NCI-H1694 treated with DMSO at 0.1 percent for 48 hours (cell line): ENCODE results near the gene RABL2B.

Source experiments
- DNase-seq: peaks from one replicate; lab custom pipeline; 2025; lab: John Stamatoyannopoulos, UW

Gene RABL2B

DNA sequence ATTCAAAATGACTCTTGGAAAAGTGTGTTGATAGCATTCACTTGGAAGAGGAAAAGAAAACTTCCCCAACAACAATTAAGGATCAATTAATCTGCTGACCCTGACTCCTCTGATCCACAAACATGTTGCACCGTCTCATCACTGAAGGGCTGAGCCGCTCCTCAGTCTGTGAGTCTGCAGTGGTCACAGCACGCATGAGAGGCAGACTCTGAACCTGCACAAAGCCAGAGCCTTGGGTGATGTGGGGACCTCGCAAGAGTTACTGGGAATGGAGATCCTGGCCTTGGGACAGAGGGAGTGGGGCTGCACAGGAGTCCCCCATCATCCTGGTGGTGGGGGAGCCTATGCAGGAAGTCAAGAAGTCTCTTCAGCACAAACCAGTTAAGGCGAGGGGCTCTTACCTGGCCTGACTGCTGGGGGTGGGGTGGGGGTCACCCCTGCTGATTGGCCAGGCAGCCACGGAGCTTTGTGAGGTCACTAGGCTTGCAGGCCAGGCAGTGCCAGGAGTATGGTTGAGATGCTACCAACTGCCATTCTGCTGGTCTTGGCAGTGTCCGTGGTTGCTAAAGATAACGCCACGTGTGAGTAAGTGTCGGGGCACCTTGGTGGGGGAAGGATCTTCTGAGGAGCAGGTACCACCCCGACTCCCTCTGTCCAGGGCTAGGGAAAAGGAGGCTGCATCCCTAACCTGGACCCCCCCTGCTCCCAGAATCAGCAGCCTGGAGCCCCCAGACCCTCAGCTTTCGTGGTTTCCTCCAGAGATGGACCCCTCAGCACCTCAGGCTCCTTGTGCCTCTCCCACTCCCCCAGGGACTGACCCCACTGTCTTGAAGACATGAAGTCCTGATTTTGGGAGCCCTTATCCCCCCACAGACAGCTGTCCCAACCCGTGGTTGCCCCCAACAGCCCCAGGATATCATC, 45.4 kb downstream of the RABL2B start, which contains the start of gene ACR:
Gene ACR (plus strand): TSS at position 477 of the 921 bp plus-strand sequence. CDS start 32 bp downstream, at position 509.
- no peak for DNase-seq

DNA sequence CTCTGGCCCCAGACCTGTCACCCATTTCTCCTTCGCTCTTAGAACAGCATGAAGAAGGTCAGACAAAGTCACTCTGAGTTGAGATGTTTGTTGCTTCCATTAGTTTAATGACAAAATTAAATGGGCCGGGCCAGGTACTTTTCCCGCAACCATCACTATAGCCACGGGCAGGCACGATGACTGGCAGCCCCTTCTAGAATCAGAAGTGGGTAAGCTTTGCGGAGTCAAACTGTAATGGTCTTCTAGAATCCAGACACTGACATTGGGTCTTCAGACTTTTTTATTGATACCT, 47.8 kb downstream of the RABL2B start:
- no peak for DNase-seq

DNA sequence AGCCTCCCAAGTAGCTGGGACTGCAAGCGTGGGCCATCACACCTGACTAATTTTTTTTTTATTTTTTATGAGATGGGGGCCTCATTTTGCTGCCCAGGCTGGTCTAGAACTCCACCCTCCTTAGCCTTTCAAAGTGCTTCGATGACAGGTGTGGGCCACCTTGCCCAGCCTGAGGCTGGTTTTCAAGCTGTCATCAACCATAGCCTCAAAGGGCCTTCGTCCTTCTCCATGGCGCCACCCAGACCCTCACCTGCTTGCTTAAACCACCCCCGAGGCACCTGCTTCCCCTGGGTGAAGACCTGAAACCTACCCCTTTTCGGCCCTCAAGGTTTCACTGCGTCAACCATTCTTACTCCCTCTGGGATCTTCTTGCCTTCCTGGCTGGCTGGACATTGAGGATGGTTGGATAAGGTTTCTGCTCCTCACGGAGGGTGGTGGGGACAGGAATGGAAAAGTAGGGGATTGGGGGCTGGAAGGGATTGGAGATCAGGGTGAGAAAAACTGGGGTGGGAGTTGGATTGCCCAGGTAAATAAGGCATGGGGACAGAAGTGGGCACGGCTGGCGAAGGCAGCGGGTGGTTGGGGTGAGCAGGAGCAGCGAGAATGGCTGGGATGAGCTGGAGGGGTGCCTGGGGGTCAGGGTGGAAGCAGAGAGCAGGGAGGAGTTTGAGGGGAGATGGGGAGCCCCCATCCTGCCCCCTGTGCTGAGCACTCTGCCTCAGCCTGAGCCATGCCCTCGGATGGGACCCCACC, 48.3 kb downstream of the RABL2B start:
- DNase-seq: no peak

DNA sequence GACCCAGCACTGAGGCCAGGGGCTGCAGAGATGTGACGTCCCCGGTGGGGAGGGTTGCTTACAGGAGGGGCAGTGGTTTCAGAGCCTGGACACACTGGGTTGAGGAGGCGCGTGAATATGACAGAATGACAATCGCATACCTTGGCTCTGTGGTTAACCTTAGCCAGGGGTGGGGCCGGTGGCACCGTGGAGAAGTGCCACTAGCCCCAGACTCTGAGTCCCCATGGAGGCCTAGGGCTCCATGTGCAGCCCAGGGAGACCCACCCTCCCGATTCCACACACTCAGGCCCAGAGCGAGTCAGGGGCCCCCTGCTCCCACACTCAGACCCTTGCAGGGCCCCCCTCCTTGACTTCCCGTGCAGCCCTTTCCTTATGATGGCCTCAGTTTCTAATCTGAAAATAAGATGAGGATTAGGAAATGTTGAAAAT, 49.1 kb downstream of the RABL2B start:
- DNase-seq: no peak

DNA sequence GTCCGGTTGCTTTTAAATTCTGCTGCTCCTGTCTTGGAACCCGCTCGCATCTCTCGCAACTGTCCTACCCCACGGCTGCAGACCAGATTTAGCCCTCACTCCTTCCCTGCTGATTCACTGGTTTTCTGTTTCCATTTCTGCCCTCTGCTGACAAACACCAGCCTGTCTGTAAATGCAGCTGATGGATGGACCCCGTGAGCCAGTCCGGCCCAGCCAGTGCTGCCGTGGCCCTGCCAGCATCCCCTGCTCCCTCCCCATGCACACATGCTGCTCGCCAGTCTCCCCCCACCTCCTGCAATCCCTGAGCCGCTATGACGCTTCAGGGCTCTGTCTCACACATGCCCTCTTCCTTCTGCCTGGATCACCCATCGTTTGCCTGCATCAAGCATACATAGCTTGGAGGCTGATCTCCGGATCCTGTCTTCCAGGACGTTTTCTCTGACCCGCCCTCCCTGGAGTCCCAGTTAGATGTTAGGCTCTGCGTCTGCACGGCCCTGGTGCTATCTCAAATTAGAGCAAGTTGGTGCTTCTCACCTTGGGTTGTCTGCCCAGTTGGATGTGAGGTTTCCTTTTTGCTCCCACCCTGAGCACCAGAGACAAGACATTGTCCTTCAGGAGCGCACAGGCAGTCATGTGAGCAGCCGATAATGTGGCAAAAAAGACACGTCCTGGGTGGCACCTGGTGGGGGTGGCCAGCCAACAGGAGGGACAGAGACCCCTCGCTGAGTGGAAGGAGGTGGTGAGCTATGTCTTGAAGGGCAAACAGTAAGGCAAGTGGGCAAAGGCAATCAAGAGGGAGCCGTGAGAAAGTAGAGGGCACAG, 49.7 kb downstream of the RABL2B start:
- DNase-seq: no peak

DNA sequence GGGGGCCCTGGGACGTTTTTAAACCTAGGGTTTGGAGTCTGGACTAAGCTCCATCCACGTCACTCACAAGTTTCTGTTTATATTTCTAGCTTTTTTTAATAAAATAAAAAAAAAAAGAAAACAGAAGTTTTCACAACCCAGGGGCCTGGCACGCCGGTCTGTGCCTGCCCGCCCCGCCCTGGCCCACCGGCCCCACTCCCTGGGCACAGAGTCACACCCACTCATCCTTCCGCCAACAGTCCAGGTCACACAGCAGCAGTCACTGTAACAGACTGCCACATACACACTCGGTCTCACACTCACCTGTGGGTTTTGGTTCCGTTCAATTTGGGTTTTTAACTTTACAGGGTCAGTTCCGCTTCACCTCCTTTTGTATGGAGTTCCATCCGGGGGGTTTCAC, 50.8 kb downstream of the RABL2B start:
- no peak for DNase-seq

DNA sequence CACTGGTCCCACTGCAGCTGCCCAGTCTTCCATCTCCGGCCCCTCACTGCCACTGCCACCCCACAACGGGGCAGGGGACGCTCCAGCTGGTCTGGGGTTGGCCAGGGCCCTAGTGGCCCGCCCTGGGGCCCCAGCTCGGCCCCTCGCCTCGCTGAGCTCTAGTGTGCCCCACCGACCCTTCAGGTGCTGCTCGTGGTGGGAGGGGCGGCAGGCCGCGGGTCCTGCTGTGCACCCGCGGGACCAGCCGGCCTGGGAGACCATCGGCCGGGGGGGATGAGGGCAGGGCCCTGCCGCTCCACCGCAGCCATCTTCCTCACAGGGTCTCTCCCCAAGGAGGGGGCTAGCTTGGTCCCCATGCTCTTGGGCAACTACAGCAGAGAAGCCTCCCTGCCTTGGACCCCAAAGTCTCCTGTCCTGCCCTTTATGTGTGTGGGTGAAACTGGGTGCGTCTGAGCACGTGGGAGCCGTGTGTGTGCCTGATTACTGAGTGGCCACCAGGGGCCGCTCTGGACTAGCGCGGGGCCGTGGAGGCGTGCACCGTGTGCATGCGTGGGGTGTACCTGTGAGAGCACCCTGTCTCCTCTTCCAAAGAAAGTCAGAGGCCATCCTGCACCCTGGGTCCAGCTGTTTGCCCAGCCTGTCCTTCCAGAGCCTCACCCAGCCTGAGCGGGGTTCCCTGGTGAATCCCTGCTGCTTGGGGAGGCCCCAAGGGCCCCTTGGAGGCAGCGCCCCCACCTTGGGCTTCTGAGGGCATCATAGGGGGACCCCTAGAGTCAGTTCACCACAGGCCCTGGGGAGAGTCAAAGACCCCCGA, 51.4 kb downstream of the RABL2B start:
- DNase-seq: peak; percentile 28

DNA sequence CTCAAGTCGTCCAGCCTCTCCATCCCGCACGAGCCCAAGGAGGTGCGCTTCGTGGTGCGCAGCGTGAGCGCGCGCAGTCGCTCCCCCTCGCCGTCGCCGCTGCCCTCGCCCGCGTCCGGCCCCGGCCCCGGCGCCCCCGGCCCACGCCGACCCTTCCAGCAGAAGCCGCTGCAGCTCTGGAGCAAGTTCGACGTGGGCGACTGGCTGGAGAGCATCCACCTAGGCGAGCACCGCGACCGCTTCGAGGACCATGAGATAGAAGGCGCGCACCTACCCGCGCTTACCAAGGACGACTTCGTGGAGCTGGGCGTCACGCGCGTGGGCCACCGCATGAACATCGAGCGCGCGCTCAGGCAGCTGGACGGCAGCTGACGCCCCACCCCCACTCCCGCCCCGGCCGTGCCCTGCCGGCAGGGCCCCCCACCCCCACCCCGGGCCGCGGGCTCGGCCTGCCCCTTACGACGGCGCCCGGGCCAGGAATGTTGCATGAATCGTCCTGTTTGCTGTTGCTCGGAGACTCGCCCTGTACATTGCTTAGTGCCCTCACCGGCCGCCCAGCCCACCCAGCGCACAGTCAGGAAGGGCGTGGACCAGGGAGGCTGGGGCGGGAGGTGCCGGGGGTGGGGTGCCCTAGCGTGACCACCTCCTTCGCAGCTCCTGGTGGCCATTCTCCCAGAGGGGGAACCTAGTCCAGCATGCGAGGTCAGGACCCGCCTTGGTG, 52.3 kb downstream of the RABL2B start:
- DNase-seq: no peak

DNA sequence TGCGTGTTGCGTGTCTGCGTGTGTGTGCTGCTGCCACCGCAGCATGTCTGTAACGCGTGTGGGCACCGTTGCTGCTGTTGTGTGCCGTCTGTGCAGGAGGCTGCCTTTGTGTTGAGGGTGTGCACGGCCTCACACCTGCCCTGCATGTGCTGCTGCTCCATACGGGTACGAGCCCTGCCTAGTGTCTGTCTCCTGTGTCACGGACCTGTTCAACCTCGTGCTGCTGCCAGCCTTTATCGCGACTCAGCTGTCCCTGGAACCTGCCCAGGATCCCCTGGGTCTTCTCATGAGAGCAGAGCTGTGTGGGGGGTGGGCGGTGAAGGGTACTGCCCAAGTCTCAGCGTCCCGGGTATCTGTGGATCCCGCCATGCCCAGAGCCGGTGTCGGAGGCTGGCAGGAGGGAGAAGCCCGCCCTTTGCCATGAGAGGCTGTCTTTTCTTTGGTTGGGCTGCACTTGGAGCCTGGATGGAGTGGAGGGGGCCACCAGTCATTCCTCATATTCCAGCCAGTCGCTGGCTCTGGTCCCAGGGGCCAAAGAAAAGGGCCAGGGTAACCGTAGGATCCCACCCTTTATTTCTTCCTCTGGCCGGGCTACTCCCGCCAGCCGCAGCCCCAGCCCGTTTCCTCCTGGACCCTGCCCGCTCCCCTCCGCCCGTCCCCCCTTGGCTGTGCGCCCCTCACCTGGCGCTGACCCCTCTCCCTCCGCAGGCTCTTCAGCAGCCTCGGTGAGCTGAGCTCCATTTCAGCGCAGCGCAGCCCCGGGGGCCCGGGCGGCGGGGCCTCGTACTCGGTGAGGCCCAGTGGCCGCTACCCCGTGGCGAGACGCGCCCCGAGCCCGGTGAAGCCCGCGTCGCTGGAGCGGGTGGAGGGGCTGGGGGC, 53.2 kb downstream of the RABL2B start:
- no peak for DNase-seq

DNA sequence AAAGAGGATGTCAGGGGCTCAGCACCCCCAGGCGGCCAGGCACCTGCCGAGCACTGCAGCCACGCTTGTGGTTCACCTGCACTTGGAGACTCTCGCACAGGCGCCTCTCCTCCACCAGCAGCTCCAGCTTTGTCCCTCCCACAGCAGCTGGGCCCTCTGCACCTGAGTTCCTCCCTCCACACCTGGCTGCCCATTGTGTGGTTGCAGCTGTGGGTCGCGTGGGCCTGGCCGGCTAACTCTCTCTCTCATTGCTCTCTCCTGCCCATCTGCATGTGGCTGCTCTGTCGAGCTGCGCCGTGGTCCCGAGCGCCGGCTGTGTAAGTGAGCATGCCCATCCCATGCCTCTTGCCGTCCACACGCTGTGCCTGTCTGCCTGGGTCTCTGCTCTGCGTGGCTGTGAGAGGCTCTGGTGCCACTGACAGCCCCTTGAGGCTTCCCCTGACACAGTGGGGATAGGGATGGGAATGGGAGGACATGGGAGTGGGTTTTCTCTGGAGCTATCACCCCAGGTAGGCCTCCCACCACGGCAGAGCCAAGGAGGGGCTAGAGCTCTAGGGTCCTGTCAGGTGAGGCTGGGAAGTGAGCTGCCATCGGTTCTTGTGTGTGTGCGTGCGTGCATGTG, 53.9 kb downstream of the RABL2B start:
- no peak for DNase-seq

DNA sequence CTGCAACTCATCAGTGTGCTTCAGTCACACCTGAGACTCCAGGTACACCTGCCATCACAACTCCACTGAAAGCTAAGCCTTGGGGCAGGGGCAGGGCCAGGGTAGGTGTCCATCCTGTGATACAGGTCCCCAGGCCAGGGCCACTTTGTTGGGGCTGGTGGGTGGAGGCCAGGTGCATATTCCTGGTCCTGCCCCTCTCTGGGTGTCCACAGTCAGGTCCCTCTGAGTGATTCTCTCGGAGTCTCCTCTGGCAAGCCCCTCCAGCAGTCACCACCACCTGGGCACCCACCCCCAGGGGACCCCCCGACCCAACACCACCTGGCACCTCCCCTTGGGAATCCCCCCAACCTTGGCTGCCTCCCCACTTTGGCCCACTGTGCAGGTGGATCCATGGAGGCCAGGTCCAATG, 54.9 kb downstream of the RABL2B start:
- no peak for DNase-seq

DNA sequence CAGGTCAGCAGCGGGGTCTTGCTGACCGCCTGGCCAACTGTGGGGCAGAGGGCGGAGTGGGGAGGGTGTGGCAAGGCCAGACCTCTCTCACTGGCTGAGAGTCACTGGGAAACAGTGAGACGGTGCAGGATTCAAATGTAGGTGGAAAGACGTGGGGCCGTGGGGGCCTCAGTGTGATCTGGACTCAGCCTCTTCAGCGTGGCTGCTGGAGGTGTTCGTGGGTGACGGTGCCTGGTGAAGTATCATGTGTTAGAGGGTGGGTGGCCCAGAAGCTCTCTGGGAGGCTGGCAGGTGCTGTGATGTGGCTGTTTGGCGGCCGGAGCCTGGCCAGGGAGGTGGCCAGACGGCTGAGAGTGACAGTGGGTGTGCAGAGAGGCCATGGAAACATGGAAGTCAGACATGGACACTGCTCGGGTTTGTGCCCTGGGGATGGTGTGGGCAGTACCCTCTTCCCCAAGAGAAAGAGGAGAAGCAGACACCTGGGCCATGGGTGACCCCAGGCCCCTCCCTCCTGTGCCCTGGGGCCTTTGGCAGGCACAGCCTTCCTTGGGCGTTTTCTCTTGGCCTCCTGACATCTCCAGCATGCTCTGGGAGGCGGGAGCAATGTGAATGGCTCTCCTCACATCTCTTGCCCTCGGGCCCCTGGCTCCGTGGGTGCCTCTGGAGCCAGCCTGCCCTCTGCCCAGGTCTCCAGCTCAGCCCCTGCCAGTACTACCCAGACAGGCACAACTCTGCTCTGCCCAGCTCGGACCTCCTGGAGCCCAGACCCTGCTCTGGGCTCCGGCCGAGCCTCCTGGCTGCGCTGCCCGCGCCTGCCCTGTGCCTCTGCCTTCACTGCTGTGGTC, 55.5 kb downstream of the RABL2B start:
- no peak for DNase-seq

DNA sequence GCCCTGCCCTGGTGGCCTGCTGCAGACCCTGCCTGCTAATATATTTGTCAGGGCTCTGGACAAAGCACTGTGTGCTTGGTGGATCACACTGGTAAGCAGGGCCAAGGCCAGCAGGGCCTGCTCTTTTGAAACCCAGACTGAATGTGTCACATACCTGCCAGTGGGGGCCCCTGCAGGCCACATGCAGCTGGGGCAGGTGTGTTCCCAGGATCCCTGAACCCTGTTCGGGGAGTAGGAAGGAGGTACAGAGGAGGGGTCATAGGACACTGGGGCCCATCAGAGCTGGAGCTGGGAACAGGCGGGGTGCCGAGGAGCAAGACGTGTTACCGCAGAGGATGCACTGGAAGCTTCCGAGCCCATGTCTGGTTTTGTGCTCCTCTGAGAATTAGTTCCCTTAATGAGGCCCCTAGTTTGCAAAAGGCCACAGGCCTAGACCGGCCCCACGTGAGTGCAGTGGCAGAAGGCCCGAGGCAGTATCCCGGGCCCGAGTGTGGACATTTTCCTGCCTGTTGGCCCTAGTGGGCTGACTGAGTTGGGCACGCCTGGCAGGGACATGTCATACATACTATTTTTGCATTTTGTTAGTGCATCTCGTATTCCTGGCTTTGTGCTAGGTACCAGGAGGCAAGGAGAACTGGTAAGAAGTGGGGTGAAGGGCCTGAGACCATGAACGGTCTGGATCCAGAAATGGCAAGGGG, 56.6 kb downstream of the RABL2B start:
- DNase-seq: no peak

DNA sequence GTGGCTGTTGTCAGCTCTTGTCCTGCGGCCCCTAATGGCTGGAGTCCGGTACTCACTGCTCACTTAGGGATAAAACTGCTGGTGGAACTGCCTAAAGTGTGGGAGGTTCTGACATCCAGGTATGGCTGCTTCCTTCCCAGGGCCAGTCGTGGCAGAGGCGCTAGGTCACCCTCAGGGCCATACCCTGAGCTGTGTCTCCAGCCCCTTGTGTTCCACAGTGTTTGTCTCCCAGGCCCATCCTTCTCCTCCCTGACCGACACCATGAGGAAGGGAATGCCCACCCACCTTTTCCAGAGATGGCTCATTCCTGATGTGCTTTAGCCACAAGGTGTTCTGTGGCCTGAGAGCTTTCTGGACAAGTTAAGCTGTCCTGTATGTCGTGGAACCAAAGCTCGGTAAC, 57.8 kb downstream of the RABL2B start:
- no peak for DNase-seq

DNA sequence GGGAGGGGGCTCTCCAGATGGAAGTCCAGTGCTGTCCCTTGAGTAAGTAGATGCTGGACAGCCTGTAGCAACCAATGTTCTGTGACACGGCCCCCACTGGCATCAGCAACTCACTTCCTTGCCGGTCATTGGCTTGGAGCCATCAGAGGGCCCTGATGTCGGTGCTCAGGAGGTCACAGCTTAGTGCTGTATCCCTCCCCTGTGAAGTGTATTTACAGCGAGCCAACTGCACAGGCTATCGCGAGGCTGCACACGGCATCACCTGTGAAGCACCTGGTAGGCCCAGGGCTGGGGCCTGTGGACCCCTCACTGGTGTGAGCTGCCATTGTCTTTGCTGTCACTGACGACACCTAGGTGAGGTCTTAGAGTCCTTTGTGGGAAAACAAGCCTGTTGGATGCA, 58.8 kb downstream of the RABL2B start:
- DNase-seq: no peak

DNA sequence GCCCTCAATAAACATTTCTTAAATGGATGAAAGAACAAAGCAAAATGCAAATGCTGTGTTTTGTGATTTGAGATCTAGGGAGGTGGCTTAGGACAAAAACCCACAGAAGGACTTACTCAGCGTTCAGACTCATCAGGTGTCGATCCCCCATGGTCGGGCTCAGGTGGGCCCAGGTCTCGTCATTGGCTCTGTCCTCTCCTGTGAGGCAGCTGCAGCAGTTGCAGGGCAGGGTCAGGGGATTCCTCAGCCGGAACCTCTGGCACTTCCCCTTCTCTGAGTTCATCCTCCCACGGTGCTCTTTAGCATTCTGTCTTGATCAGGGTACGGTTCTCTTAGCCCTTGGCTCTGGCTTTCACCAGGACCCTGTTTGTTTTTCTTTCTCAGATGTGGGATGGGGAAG, 59.4 kb downstream of the RABL2B start:
- DNase-seq: no peak

DNA sequence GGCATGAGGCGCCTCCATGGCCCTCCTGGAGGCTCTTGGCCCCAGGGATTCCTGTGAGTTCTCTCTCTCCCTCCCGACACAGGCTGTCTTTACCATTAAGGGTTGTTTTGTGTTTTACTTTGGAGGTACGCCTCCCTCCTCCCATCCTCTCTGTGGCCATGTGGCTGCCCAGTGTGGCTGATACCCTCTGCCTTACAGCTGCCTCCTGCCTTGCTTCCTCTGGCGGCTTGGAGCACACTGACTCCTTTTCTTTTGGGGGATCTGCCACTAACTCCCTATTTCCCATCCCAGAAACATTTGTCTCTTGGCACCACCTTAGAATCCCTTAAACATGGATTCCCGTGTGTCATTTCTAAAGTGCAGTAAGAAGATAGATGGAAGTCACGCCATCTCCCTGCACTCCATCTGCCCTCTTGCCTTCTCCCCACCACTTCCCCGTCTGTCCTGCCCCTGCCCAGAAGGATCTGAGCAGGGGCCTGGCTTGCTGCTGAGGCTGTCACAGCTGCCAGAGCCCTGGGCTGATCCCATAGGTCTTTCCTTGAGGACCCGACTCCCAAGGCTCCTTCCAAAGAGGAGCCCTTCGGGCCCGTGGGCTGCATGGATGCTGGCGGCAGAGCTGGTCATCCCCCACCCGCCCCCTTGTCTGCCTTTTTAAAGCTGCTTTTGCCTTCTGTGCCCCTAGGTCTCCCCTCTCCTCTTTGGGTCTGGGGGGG, 60.6 kb downstream of the RABL2B start:
- DNase-seq: no peak
